ENCODE data around the gene CLEC5A. TPM values are rescaled to one million over a fixed set of nuclear protein-coding genes. Genes with fewer than 3 reads are reported as not detected.

The CLEC5A gene
- total RNA-seq, 4 donors from 2014 or later, result 1.6 to 3.8 (median 2.9) TPM

- WGBS, 2 donors, result 85 to 92% methylated on average over 3 of the region's 3 CpGs
- no peak for TF ChIP-seq CTCF (IDR thresholded peaks at IDR 0.05)
- no peak for TF ChIP-seq POLR2A (IDR thresholded peaks at IDR 0.05)
- no peak overlapping the region for H3K4me3 ChIP-seq (ENCODE audit: low read depth, poor library complexity, severe bottlenecking)
- DNase-seq (ENCODE audit: low spot score in 2 of 2), result no peak
- intact Hi-C loops (cut with DNase I; ENCODE audit: low total_unique reads), result no loop called here
These were observed 69.4 kb downstream of the CLEC5A start for GRCh38 chr7:141877365-141877764.

Other genes starting within 250 kb of the CLEC5A start
- 10 to 100 TPM; 11.6 to 15.8 (median 14.6) TPM for gene DENND11, start 244.8 kb downstream of the CLEC5A start, total RNA-seq
- not detected for gene WEE2, start 238.6 kb downstream of the CLEC5A start, total RNA-seq
- gene SSBP1, start 208.6 kb downstream of the CLEC5A start, total RNA-seq, result 100 to 1,000 TPM in 1 of 4 donors, 10 to 100 TPM in 3; 87.5 to 109 (median 90.8) TPM
- 1 to 10 TPM in 3 of 4 donors, under 1 TPM in 1; 0.46 to 2.2 (median 1.3) TPM for gene TAS2R3, start 182.9 kb downstream of the CLEC5A start, total RNA-seq
- 1 to 10 TPM in 3 of 4 donors, under 1 TPM in 1; 0.30 to 1.6 (median 1.1) TPM for gene TAS2R4, start 170.3 kb downstream of the CLEC5A start, total RNA-seq
- gene TAS2R5, start 156.8 kb downstream of the CLEC5A start, total RNA-seq, result 1 to 10 TPM; 1.3 to 2.1 (median 1.7) TPM
- not detected for gene PRSS37, start 105.5 kb downstream of the CLEC5A start, total RNA-seq
- not detected for gene OR9A4, start 30.6 kb downstream of the CLEC5A start, total RNA-seq
- gene TAS2R38, start 26.8 kb upstream of the CLEC5A start, total RNA-seq, result not detected
- gene MGAM, start 48.9 kb upstream of the CLEC5A start, total RNA-seq, result under 1 TPM; 0.03 to 0.25 (median 0.13) TPM
- under 1 TPM in 2 of 4 donors, not detected in 2; 0.29 to 0.39 TPM for gene MGAM2, start 164.7 kb upstream of the CLEC5A start, total RNA-seq

Data from lower leg skin (tissue), 4 donors.